Lung (tissue), 12 donors: ENCODE measurements around the gene SDF2L1. TPM values are rescaled to one million over a fixed set of nuclear protein-coding genes. Genes with fewer than 3 reads are reported as not detected.

ENCODE experiments used
- ATAC-seq: fragments of 200-7000 bp; cut with Tn5 transposase; one replicate; pipeline ENCODE4 v1.9.1; 2020; ENCODE audit warnings: moderate number of reproducible peaks; ENCODE audit not compliant: insufficient read depth, low FRiP score
- DNase-seq, 3 donors: peaks; one replicate each; pipeline ENCODE4 v3.0.0-alpha.2; 2013 to 2017
- H3K27ac ChIP-seq, 2 donors: one replicate each; pipeline ENCODE4 v1.5.1; 2013; ENCODE audit warnings: mild to moderate bottlenecking in 2 of 2, moderate library complexity in 2 of 2, control low read depth in 1 of 2, inconsistent platforms in 1 of 2, low read depth in 1 of 2, low read length in 1 of 2
- H3K27me3 ChIP-seq, 3 donors: one replicate each; pipeline ENCODE4 v1.5.1; 2013; ENCODE audit warnings: low read length in 2 of 3; ENCODE audit not compliant: control insufficient read depth in 3 of 3, insufficient read depth in 3 of 3
- H3K36me3 ChIP-seq, 4 donors: one replicate each; pipeline ENCODE4 v1.5.1; 2013; ENCODE audit warnings: low read length in 4 of 4, mild to moderate bottlenecking in 1 of 4, moderate library complexity in 1 of 4; ENCODE audit not compliant: control insufficient read depth in 4 of 4, insufficient read depth in 4 of 4
- H3K4me1 ChIP-seq, 5 donors: one replicate each; pipeline ENCODE4 v1.5.1; 2013; ENCODE audit warnings: low read length in 5 of 5, mild to moderate bottlenecking in 2 of 5, moderate library complexity in 1 of 5; ENCODE audit not compliant: control insufficient read depth in 5 of 5, insufficient read depth in 5 of 5
- H3K4me3 ChIP-seq: one replicate; pipeline ENCODE4 v1.5.1; 2013; ENCODE audit warnings: mild to moderate bottlenecking, control low read depth, moderate library complexity
- H3K9ac ChIP-seq, 2 donors: one replicate each; pipeline ENCODE4 v1.5.1; 2013; ENCODE audit warnings: low read length in 2 of 2, control low read depth in 1 of 2; ENCODE audit not compliant: insufficient read depth in 1 of 2
- H3K9me3 ChIP-seq, 4 donors: one replicate each; pipeline ENCODE4 v1.5.1; 2013; ENCODE audit warnings: low read length in 3 of 4, mild to moderate bottlenecking in 1 of 4, moderate library complexity in 1 of 4; ENCODE audit not compliant: control insufficient read depth in 4 of 4, insufficient read depth in 3 of 4
- WGBS, 2 donors: extraction: QIAGEN DNeasy Blood & Tissue Kit; methylation state at CpG; one replicate each; pipeline ENCODE4 v1.1.7; 2013; 5-methylcytosine and 5-hydroxymethylcytosine counted together
- polyA plus RNA-seq, 2 donors: library from polyadenylated mRNA; stranded (reverse); fragments of 200-250 nt; gene quantifications; one replicate each; pipeline ENCODE4 v1.2.1, GENCODE V29; 2013
- total RNA-seq, 2 donors: library from RNA; depleted of rRNA in 1 of 2; stranded (reverse); fragments of >200 nt in 1 of 2; gene quantifications; one replicate each; pipeline ENCODE4 v1.2.1, GENCODE V29; 2014 to 2021
- TF ChIP-seq, protein P1 (sequence below): IDR thresholded peaks from 2 replicates; pipeline ENCODE4 v1.5.1; 2012; ENCODE audit warnings: mild to moderate bottlenecking; ENCODE audit errors: control extremely low read depth, extremely low read depth
- donor health status: control.
- donor health status: control.
- donor health status: Bipolar disorder and iron deficiency.
- donor health status: healthy.
- donor health status: DM: yes; HTN: yes; CAD: no.

The SDF2L1 gene
- total and polyA plus RNA-seq, 4 donors, result 7.3 to 200 (median 78.1) TPM

DNA sequence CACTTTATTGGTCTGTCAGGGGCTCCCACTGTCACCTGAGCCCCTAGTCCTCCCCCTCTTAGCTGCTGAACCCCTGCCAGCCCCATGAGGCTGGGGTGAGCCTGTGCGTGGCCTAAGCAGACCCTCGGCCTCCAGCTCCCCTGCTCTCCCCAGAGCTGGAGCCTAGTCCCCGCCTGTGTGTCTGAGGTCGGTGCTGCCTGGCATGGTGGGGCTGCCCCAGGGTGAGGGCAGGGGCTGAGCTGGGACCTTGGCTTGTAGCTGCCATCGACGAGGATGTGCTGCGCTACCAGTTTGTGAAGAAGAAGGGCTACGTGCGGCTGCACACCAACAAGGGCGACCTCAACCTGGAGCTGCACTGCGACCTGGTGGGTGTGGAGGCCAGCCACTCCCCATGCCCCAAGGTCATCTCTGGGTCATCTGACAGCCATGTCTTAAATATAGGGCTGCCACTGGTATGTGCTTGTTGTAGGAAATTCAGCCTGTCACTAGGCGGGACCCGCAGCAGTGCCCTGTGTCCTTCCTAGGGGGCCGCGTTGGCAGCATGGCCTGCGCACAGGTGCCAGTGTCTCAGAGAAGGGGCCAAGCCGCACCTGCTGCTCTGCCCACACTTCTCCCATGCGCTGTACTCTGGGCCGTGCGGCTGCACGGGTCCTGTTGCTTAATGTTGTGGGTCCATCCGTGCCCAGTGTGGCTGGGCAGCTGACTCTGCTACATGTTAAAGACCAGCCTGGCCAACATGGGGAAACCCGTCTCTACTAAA, 44.7 kb downstream of the SDF2L1 start:
- peaks cover 4 to 68% (median 14%) of the 10 kb centered on the region in 4 donors for H3K36me3 ChIP-seq
- no peaks in the 10 kb centered on the region for H3K4me1 ChIP-seq
- H3K9me3 ChIP-seq, result no peaks in the 10 kb centered on the region
- no peak overlapping the region for H3K27ac ChIP-seq
- H3K4me3 ChIP-seq, result no peak overlapping the region
- WGBS, 2 donors, result 95 to 97% methylated on average over 23 of the region's 23 CpGs
- TF ChIP-seq, protein P1, sequence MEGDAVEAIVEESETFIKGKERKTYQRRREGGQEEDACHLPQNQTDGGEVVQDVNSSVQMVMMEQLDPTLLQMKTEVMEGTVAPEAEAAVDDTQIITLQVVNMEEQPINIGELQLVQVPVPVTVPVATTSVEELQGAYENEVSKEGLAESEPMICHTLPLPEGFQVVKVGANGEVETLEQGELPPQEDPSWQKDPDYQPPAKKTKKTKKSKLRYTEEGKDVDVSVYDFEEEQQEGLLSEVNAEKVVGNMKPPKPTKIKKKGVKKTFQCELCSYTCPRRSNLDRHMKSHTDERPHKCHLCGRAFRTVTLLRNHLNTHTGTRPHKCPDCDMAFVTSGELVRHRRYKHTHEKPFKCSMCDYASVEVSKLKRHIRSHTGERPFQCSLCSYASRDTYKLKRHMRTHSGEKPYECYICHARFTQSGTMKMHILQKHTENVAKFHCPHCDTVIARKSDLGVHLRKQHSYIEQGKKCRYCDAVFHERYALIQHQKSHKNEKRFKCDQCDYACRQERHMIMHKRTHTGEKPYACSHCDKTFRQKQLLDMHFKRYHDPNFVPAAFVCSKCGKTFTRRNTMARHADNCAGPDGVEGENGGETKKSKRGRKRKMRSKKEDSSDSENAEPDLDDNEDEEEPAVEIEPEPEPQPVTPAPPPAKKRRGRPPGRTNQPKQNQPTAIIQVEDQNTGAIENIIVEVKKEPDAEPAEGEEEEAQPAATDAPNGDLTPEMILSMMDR, result no peak
- H3K9ac ChIP-seq, result no peak overlapping the region
- no peaks in the 10 kb centered on the region for H3K27me3 ChIP-seq
- ATAC-seq, result no peak
- DNase-seq, result no peak

DNA sequence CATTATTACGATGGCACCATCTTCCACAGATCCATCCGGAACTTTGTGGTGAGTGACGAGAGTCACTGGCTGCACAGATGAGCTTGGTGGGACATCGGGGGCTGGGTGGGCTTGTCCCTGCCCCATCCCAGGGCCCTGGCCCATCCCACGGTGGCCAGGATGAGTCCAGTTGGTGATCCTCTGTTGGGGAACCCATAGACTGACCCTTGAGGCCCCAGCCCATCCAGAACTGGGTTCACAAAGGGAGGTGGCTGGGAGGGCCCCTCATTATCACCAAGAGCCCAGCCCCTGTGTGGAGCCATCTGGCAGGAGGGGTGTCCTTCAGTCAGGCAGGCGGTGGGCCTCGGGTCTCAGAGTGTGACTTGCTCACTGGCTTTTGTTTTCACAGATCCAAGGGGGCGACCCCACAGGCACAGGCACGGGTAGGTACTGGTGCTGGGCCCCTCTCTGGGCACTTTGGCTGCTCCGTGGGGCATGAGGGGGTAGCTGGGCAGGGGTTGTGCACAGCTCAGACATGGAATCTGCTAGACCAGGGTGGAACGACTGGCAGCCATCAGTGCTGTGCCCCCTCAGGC, 45.7 kb downstream of the SDF2L1 start:
- DNase-seq (no peak), ATAC-seq (no peak)
- Histone ChIP-seq H3K27me3 (no peaks in the 10 kb centered on the region), H3K27ac (no peak overlapping the region), H3K4me1 (no peaks in the 10 kb centered on the region), H3K9me3 (no peaks in the 10 kb centered on the region), H3K36me3 (peaks cover 4 to 61% (median 12%) of the 10 kb centered on the region in 4 donors), H3K9ac (no peak overlapping the region), H3K4me3 (no peak overlapping the region)
- 94 to 95% methylated on average over 11 of the region's 11 CpGs for WGBS, 2 donors
- TF ChIP-seq, protein P1, result no peak

DNA sequence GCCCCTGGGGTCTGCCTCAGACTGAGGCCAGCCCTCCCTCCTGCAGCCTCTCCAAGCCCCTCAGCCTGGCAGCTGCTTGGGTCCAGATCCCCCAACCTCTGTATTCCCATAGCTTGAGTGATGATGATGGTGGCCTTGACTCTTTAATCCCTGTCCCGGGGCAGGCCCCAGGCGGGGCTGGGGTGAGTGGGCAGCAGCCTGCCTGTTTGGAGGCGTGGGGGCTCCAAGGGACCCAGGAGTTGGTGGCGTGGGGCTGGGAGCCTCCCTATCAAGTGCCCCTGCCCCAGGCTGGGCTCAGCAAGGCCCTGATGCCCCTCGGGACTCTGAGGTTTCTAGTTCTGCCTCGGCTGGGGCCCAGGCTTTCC, 46.2 kb downstream of the SDF2L1 start:
- no peak for DNase-seq
- ATAC-seq, result no peak
- H3K9me3 ChIP-seq, result no peaks in the 10 kb centered on the region
- H3K4me3 ChIP-seq, result no peak overlapping the region
- TF ChIP-seq, protein P1, result no peak
- no peaks in the 10 kb centered on the region for H3K27me3 ChIP-seq
- 97 to 99% methylated on average over 6 of the region's 6 CpGs for WGBS, 2 donors
- H3K36me3 ChIP-seq, result peaks cover 4 to 57% (median 10%) of the 10 kb centered on the region in 4 donors
- H3K27ac ChIP-seq, result no peak overlapping the region
- no peaks in the 10 kb centered on the region for H3K4me1 ChIP-seq
- no peak overlapping the region for H3K9ac ChIP-seq
